GM12875 (cell line): ENCODE measurements around the gene PER2.

Source experiments
- H3K4me3 ChIP-seq: one replicate; pipeline ENCODE4 v1.5.1; 2011; ENCODE audit warnings: low read depth, low read length, control low read depth
- CTCF ChIP-seq: IDR thresholded peaks from 2 replicates; pipeline ENCODE4 v1.5.1; 2011; ENCODE audit warnings: low read depth, mild to moderate bottlenecking, control low read depth, inconsistent platforms, low read length, moderate library complexity, borderline replicate concordance; ENCODE audit not compliant: insufficient read depth

Gene PER2

GRCh38 chr2:238233625-238234024 is 54.8 kb downstream of the PER2 start:
- H3K4me3 ChIP-seq = no peak overlapping the region
- TF ChIP-seq CTCF = no peak

GRCh38 chr2:238231809-238232208 is 56.6 kb downstream of the PER2 start:
- no peak overlapping the region for H3K4me3 ChIP-seq
- no peak for TF ChIP-seq CTCF

DNA sequence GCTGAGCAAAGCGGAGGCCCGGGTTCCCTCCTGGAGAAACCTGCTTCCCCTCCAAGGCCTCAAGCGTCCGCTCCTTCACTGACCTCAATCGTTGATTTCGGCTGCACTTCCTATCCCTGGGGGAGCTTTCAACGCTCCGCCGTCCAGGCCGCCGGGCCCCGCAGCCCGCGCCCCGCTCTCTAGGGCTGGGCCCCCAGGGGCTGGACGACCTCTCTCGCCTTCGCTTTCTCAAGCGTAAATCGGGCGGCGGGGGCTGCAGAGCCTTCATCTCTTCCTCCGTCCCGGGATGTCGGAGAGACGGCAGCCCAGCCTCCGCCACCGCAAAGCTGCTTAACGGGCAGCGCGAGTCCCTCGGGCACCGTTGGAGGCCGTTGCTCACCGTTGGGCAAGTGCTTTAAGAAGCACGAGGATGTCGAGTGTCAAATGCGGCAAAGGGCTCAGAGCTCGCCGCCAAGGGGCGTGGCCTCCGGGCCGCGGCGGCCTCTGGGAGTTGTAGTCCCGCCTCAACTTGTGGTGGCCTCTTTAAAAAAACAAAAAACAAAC is 57.1 kb downstream of the PER2 start:
- TF ChIP-seq CTCF = no peak
- peak overlapping the region; percentile 33 for H3K4me3 ChIP-seq

DNA sequence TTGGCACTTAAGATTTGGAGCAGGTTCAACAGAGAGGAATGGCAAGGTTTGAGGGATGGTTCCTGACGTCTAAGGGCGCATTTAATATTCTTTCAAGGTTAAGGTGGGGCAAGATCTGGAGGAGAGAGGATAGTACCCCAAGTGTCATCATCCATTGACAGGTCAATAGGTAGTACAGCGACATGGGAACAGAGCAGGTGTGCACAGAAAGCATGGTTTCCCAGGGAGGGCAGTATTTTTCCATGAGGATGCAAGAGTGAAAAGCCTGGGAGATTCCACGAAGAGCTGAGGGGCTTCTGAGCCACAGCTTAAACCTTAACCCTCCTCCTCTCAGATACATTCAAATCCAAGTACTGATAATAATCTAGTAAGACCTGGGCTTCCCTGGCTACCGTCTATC is 57.7 kb downstream of the PER2 start:
- no peak overlapping the region for H3K4me3 ChIP-seq
- no peak for TF ChIP-seq CTCF

DNA sequence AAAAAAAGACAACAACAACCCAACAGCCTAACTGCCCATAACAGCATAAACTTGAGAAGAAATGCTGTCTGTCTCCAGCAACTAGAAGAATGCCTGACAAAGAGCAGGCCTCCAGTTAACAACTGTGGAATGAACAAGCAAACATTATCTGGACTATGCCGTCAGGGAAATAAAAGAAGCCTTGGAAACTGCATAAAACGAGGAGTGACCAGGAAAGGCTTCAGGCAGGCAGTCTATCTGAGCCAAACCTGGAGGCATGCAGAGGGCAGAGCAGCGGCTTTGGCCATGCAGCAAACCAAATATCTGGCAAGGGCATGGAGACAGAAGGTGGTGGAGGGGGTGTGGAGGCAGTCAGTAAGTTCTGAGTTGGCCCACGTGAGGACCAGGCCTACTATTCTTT is 59.7 kb downstream of the PER2 start:
- no peak overlapping the region for H3K4me3 ChIP-seq
- TF ChIP-seq CTCF = no peak

DNA sequence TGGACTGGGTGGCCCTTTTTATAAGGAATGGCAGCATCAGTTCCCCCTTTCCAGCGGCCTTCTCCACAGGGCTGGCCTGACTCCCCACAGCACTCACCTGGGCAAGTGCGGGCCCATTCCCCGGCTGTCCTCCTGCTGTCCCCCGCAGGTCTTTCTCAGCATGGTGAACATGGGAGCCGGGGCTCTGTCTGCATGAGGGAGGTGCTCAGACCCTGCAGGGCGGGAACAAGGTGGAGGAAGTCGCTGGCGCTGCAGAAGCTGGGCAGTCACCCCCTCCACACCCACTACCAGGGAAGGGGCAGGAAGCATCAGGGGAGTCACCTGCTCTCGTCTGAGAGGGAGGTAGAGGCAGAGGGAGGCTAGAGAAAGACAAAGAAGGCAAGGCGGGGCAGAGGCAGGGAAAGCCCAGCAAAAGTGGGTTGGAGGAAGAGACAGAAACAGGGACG is 60.8 kb downstream of the PER2 start:
- TF ChIP-seq CTCF = no peak
- no peak overlapping the region for H3K4me3 ChIP-seq

GRCh38 chr2:238226698-238227586 is 61.5 kb downstream of the PER2 start:
- no peak overlapping the region for H3K4me3 ChIP-seq
- no peak for TF ChIP-seq CTCF
